Adrenal gland (tissue), 5 donors: ENCODE data around the gene KRTAP4-12.

Source experiments
- CTCF ChIP-seq, 6 experiments: fragments of 450-650 bp in 4 of 6; fragments of 200-600 bp in 2 of 6; sonication (generic) in 1 of 6; IDR thresholded peaks; 1 replicate in 5 of 6; 2 replicates in 1 of 6; pipeline versions ENCODE4 v1.5.1 to v1.8.0; 2016 to 2021; ENCODE audit warnings: antibody characterized with exemption in 6 of 6, mild to moderate bottlenecking in 2 of 6, moderate library complexity in 1 of 6
- POLR2A ChIP-seq, 2 donors: fragments of 450-650 bp; IDR thresholded peaks; one replicate each; pipeline ENCODE4 v1.6.1; 2017; ENCODE audit warnings: antibody characterized with exemption in 2 of 2, mild to moderate bottlenecking in 2 of 2, moderate library complexity in 1 of 2
- donor health status: DM: no; HTN: no; CAD: no.

- TF ChIP-seq POLR2A (IDR thresholded peaks at IDR 0.05), result no peak
- TF ChIP-seq CTCF (IDR thresholded peaks at IDR 0.05), result no peak
Measured at GRCh38 chr17:41121742-41122141, 2.2 kb downstream of the KRTAP4-12 start.
